Ovary (tissue), 3 donors: ENCODE results near the gene CYP4F22.
"Not testable (repeated sequence)": the region's sequence is repeated elsewhere in the genome, so short reads cannot be mapped to it uniquely, and the experiment has no call there.

Experiments used
- EP300 ChIP-seq: sonication (generic); formaldehyde crosslinking; IDR thresholded peaks from one replicate; pipeline ENCODE4 v1.6.1; 2017; ENCODE audit warnings: antibody characterized with exemption
- POLR2A ChIP-seq: fragments of 450-650 bp; IDR thresholded peaks from one replicate; pipeline ENCODE4 v1.6.1; 2017; ENCODE audit warnings: antibody characterized with exemption, mild to moderate bottlenecking, moderate library complexity
- TF ChIP-seq, protein P1 (sequence below), 3 donors: fragments of 450-650 bp in 2 of 3; fragments of 200-600 bp in 1 of 3; IDR thresholded peaks; one replicate each; pipeline versions ENCODE4 v1.5.1 to v1.8.0; 2016 to 2022; ENCODE audit warnings: antibody characterized with exemption in 3 of 3, mild to moderate bottlenecking in 1 of 3
- donor health status: DM: no; HTN: no; CAD: no.

DNA sequence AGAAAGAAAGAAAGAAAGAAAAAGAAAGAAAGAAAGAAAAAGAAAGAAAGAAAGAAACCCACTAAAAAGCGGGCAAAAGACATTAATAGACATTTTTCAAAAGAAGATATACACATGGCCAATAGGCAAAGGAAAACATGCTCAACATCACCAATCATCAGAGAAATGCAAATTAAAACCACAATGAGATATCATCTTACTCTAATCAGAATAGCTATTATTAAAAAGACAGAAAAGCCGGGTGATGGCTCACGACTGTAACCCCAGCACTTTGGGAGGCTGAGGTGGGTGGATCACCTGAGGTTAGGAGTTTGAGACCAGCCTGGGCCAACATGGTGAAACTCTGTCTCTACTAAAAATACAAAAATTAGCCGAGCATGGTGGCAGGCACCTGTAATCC, 34.5 kb upstream of the CYP4F22 start:
- not testable (repeated sequence) for TF ChIP-seq POLR2A, EP300
- TF ChIP-seq, protein P1, sequence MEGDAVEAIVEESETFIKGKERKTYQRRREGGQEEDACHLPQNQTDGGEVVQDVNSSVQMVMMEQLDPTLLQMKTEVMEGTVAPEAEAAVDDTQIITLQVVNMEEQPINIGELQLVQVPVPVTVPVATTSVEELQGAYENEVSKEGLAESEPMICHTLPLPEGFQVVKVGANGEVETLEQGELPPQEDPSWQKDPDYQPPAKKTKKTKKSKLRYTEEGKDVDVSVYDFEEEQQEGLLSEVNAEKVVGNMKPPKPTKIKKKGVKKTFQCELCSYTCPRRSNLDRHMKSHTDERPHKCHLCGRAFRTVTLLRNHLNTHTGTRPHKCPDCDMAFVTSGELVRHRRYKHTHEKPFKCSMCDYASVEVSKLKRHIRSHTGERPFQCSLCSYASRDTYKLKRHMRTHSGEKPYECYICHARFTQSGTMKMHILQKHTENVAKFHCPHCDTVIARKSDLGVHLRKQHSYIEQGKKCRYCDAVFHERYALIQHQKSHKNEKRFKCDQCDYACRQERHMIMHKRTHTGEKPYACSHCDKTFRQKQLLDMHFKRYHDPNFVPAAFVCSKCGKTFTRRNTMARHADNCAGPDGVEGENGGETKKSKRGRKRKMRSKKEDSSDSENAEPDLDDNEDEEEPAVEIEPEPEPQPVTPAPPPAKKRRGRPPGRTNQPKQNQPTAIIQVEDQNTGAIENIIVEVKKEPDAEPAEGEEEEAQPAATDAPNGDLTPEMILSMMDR (IDR thresholded peaks at IDR 0.05) = not testable (repeated sequence)
